Activated CD4-positive, alpha-beta T cell treated with anti-CD3 and anti-CD28 coated beads for 36 hours (primary cell): ENCODE results near the gene COLQ. TPM values are rescaled to one million over a fixed set of nuclear protein-coding genes. Genes with fewer than 3 reads are reported as not detected.

Source experiments
- ATAC-seq: fragments of 200-7000 bp; cut with Tn5 transposase; one replicate; pipeline ENCODE4 v1.10.0; 2021; ENCODE audit warnings: mild to moderate bottlenecking, moderate library complexity
- CTCF ChIA-PET: fragments of 350-600 bp; sonication (Branson Sonifier 250); formaldehyde crosslinking; loops from one replicate; lab custom pipeline; 2021; ENCODE audit warnings: antibody characterized with exemption; lab: Charles Lee
- POLR2A ChIA-PET: fragments of 350-600 bp; sonication (Branson Sonifier 250); formaldehyde crosslinking; loops from one replicate; lab custom pipeline; 2021; ENCODE audit warnings: antibody characterized with exemption, inconsistent platforms; lab: Charles Lee
- DNase-seq: peaks from one replicate; pipeline ENCODE4 v3.0.0-alpha.2; 2020
- H3K27ac Mint-ChIP-seq: one replicate; pipeline ENCODE4 v1.8.0; 2021; ENCODE audit warnings: mixed read lengths
- H3K27me3 Mint-ChIP-seq: one replicate; pipeline ENCODE4 v1.8.0; 2021; ENCODE audit warnings: mixed read lengths
- H3K36me3 Mint-ChIP-seq: one replicate; pipeline ENCODE4 v1.8.0; 2021; ENCODE audit warnings: low read depth, mixed read lengths
- H3K4me1 Mint-ChIP-seq: one replicate; pipeline ENCODE4 v1.8.0; 2021; ENCODE audit warnings: mixed read lengths
- H3K4me3 Mint-ChIP-seq: one replicate; pipeline ENCODE4 v1.8.0; 2021; ENCODE audit warnings: mild to moderate bottlenecking, moderate library complexity, mixed read lengths
- H3K9me3 Mint-ChIP-seq: one replicate; pipeline ENCODE4 v1.8.0; 2021; ENCODE audit warnings: low read depth, mixed read lengths
- intact Hi-C, 2 experiments: fragments of 100-400 bp; cut with DNase I in 1 of 2; cut with micrococcal nuclease in 1 of 2; formaldehyde crosslinking; loops; one replicate each; pipeline versions ENCODE4 v1.14.2 to v1.15.1; 2022 to 2024; cut with DNase I, micrococcal nuclease
- total RNA-seq, 2 experiments: library from RNA; stranded (reverse); gene quantifications; one replicate each; pipeline ENCODE4 v1.2.3, GENCODE V29; 2021

COLQ gene
- total RNA-seq, 2 experiments from 2014 or later = 1.1 to 1.3 TPM

GRCh38 chr3:15453991-15454625 is 67.4 kb downstream of the COLQ start:
- Mint-ChIP-seq H3K9me3 (no peaks in the 10 kb centered on the region), H3K27ac (no peak overlapping the region), H3K4me1 (no peaks in the 10 kb centered on the region), H3K4me3 (no peak overlapping the region), H3K27me3 (no peaks in the 10 kb centered on the region), H3K36me3 (no peaks in the 10 kb centered on the region)
- no peak for ATAC-seq
- intact Hi-C loops = no loop called here
- ChIA-PET POLR2A (no interaction called here), CTCF (no interaction called here)
- no peak for DNase-seq

- Mint-ChIP-seq H3K36me3 (no peaks in the 10 kb centered on the region), H3K27me3 (no peaks in the 10 kb centered on the region), H3K9me3 (no peaks in the 10 kb centered on the region), H3K4me3 (no peak overlapping the region), H3K27ac (no peak overlapping the region), H3K4me1 (no peaks in the 10 kb centered on the region)
- no peak for ATAC-seq
- intact Hi-C loops = no loop called here
- CTCF ChIA-PET = no interaction called here
- POLR2A ChIA-PET = no interaction called here
- DNase-seq = no peak
These were observed 68.0 kb downstream of the COLQ start for GRCh38 chr3:15453501-15453900.

DNA sequence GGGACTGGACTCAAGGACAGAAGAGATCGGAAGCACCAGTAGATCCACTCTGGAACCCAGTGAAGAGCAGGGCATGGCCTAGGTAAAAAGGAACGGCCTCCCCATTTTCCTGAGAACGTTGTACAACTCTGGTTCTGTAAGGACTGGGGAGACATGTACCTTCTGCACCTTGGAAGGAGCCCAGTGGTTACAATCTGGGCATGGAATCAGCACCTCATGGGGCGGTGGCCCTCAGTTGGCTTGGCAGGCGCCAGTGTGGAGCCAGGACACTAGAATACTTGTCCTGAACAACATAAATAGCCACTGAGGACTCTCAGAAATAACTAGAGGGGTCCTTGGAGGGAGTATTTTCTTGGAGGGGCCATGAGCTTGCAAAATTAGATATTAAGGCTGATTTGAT is 68.5 kb downstream of the COLQ start:
- no peaks in the 10 kb centered on the region for H3K4me1 Mint-ChIP-seq
- DNase-seq = no peak
- ATAC-seq = no peak
- CTCF ChIA-PET = no interaction called here
- intact Hi-C loops = no loop called here
- H3K9me3 Mint-ChIP-seq = no peaks in the 10 kb centered on the region
- POLR2A ChIA-PET = no interaction called here
- H3K36me3 Mint-ChIP-seq = no peaks in the 10 kb centered on the region
- H3K27ac Mint-ChIP-seq = no peak overlapping the region
- H3K27me3 Mint-ChIP-seq = no peaks in the 10 kb centered on the region
- H3K4me3 Mint-ChIP-seq = no peak overlapping the region

DNA sequence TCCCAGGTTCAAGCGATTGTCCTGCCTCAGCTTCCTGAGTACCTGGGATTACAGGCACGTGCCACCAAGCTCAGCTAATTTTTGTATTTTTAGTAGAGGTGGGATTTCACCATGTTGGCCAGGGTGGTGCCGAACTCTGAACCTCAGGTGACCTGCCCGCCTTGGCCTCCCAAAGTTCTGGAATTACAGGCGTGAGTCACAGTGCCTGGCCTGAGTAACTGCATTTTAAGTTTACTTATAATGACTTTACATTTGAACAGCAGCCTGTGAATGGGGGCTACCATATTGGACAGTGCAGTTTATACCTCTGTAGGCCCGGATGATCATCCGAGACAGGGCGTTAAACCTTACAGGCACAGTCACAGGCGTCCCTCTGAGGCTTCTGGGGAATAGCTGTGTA is 69.3 kb downstream of the COLQ start:
- ChIA-PET POLR2A (no interaction called here), CTCF (no interaction called here)
- Mint-ChIP-seq H3K27ac (no peak overlapping the region), H3K4me3 (no peak overlapping the region), H3K9me3 (no peaks in the 10 kb centered on the region), H3K27me3 (no peaks in the 10 kb centered on the region), H3K4me1 (no peaks in the 10 kb centered on the region), H3K36me3 (no peaks in the 10 kb centered on the region)
- DNase-seq (no peak), ATAC-seq (no peak)
- intact Hi-C loops = no loop called here

- POLR2A ChIA-PET = no interaction called here
- H3K36me3 Mint-ChIP-seq = no peaks in the 10 kb centered on the region
These were observed 70.0 kb downstream of the COLQ start for GRCh38 chr3:15451216-15452113.

DNA sequence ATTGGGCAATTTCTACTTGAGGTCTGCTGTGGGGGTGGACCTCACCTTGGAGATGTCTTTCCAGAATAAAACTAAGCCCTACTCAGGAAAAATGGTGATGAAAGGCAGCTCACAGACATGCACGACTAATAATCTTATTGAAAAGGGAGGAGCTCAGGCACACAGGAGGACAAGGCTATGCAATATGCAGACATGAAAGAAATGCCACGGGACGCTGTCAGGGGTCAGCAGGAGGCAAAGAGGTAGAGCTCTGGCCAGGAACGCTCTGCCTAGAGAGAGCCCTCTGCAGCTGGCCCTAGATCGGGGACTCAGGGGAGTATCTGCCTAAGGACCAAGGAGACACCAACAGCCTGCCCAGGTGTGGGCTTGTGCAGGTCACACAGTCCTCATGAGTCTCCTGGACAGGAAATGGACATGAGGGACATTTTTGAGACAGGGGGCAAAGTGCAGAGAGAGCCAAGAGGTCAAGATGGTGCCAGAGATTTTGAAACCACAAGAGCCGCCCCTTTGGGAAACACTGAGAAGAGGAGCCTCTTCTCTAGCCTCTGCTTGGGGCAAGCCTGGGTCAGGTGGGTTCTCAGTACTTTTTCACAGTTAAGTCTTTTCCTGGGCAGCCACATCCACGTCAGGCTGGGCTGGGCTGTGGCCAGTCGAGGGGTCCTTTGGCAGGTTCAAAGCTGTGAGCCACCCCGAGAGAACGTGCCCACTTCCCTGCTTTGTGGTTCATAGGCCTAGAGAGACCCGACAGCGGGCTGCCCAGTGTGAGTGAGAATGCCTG is 70.9 kb downstream of the COLQ start:
- Mint-ChIP-seq H3K4me3 (no peak overlapping the region), H3K9me3 (no peaks in the 10 kb centered on the region), H3K4me1 (no peaks in the 10 kb centered on the region), H3K36me3 (no peaks in the 10 kb centered on the region), H3K27ac (no peak overlapping the region), H3K27me3 (no peaks in the 10 kb centered on the region)
- CTCF ChIA-PET = no interaction called here
- no peak for ATAC-seq
- no peak for DNase-seq
- intact Hi-C loops = no loop called here
- POLR2A ChIA-PET = no interaction called here

More at GRCh38 chr3:15451216-15452113, 70.0 kb downstream of the COLQ start:
- Mint-ChIP-seq H3K4me1 (no peaks in the 10 kb centered on the region), H3K4me3 (no peak overlapping the region), H3K27ac (no peak overlapping the region), H3K9me3 (no peaks in the 10 kb centered on the region), H3K27me3 (no peaks in the 10 kb centered on the region)
- intact Hi-C loops = no loop called here
- CTCF ChIA-PET = no interaction called here
- no peak for ATAC-seq
- no peak for DNase-seq

DNA sequence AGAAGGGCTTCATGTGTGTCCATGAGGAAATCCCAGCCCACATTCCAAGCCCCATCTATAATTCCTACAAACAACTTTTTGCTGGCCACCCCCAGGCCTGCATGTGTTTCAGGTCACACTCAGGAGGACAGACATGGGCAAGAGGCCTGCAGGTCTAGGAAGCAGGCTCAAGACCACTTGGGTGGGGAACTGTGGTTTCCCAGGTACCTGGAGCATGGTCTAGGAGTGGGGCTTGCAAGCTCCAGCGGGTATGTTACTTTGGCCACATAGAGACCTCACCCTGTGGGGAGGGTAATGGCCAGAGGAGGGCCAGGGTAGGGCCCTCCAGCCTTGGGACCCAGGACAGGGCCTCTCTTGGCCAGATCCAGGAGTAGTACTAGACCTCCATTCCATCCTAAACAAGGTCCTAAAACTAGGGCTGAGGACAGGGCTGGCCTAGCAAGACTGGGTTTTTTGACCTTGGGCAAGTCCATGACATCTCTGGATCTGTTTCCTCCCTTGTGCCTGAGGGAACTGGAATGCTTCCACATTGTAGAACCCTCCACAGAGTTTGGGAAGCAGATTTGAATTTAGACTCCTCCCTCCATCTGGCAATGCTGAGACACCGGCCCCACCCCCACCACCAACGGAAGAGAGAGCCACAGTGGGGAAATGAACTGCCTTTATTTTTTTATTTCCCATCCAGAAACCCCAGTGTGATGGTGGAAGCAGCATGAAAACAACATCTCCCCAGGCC is 71.8 kb downstream of the COLQ start:
- DNase-seq (no peak), ATAC-seq (no peak)
- Mint-ChIP-seq H3K4me3 (no peak overlapping the region), H3K9me3 (no peaks in the 10 kb centered on the region), H3K4me1 (no peaks in the 10 kb centered on the region), H3K27me3 (no peaks in the 10 kb centered on the region), H3K36me3 (no peaks in the 10 kb centered on the region), H3K27ac (no peak overlapping the region)
- intact Hi-C loops = no loop called here
- ChIA-PET CTCF (no interaction called here), POLR2A (no interaction called here)

DNA sequence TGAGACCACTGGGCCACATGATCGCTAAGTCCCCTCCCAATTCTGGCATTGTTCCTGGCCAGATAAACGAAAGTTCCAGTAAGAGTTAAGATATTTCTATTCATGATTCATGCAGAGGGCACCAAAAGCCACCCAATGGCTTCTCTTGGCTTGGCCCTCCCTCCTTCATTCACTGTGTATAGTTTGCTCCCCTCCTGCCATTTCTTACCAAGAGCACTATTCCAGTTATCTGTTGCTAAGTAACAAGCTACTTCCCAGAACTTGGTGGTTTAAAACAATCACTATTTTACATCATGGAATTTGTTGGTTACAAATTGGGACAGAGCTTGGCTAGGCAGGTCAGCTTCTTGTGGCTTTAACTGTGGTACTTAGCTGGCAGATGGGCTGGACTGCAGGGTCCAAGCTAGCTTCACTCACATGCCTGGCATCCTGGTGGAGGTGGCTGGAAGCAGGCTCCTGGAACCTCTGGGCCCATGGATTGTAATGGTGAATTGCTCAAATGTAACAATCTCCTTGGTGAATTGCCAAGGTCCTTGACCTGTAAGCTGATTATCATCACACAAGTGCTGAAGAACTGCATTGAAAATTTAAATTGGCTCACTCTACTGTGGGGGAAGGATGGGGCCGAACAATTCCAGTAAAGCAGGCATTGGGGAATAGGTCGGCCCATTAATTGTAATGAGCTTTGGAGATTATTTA is 77.5 kb downstream of the COLQ start:
- Mint-ChIP-seq H3K9me3 (no peaks in the 10 kb centered on the region), H3K4me1 (no peaks in the 10 kb centered on the region), H3K27ac (no peak overlapping the region), H3K27me3 (no peaks in the 10 kb centered on the region), H3K4me3 (no peak overlapping the region), H3K36me3 (peaks cover 26% of the 10 kb centered on the region)
- CTCF ChIA-PET = interaction anchor here (0.6 kb wide), 1 partner anchor 521 kb away, joined by 3 read pairs; no protein-coding TSS in a partner anchor
- DNase-seq (no peak), ATAC-seq (no peak)
- POLR2A ChIA-PET = interaction anchor here (1.3 kb wide), 1 partner anchor 15 kb away, joined by 5 read pairs; no protein-coding TSS in a partner anchor
- intact Hi-C loops = no loop called here

- ChIA-PET POLR2A (no interaction called here), CTCF (no interaction called here)
- intact Hi-C loops = no loop called here
- ATAC-seq = no peak
- H3K36me3 Mint-ChIP-seq = peaks cover 45% of the 10 kb centered on the region
- H3K9me3 Mint-ChIP-seq = no peaks in the 10 kb centered on the region
- no peak overlapping the region for H3K4me3 Mint-ChIP-seq
- no peaks in the 10 kb centered on the region for H3K27me3 Mint-ChIP-seq
- no peak overlapping the region for H3K27ac Mint-ChIP-seq
- DNase-seq = no peak
- H3K4me1 Mint-ChIP-seq = no peaks in the 10 kb centered on the region
These were observed 80.6 kb downstream of the COLQ start for GRCh38 chr3:15440891-15441290.

DNA sequence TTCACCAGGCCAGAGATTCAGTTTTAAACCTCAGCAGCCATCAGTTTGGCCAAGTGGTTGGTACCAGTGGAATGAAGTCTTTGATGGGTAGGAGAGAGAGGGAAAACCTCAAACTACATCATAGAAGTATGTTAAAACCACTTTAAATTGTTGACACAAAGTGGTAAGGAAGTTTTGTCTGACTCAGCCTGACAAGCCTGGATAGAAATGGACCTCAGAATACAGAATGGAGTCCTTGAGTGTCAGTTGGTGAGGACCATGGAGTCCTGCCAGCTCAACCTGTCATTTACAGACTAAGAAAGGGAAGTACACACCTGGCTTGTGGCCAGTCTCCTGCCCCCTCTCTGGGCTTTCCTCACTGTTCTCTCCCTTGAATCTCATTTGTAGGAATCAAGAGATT is 82.0 kb downstream of the COLQ start:
- ATAC-seq = no peak

GRCh38 chr3:15438983-15439382 is 82.5 kb downstream of the COLQ start:
- ATAC-seq (no peak), DNase-seq (no peak)
- intact Hi-C loops = no loop called here
- H3K27me3 Mint-ChIP-seq = no peaks in the 10 kb centered on the region
- H3K27ac Mint-ChIP-seq = peak overlapping the region; percentile 31
- no peaks in the 10 kb centered on the region for H3K9me3 Mint-ChIP-seq
- no peaks in the 10 kb centered on the region for H3K4me1 Mint-ChIP-seq
- no peak overlapping the region for H3K4me3 Mint-ChIP-seq
- POLR2A ChIA-PET = no interaction called here
- CTCF ChIA-PET = no interaction called here
- H3K36me3 Mint-ChIP-seq = peaks cover 59% of the 10 kb centered on the region

More for the DNA sequence above, 82.0 kb downstream of the COLQ start:
- intact Hi-C loops = no loop called here
- Mint-ChIP-seq H3K36me3 (peaks cover 54% of the 10 kb centered on the region), H3K27ac (no peak overlapping the region), H3K4me3 (no peak overlapping the region), H3K9me3 (no peaks in the 10 kb centered on the region), H3K4me1 (no peaks in the 10 kb centered on the region), H3K27me3 (no peaks in the 10 kb centered on the region)
- POLR2A ChIA-PET = no interaction called here
- DNase-seq = no peak
- CTCF ChIA-PET = no interaction called here
